ENCODE measurements around the gene DHRS9. TPM values are rescaled to one million over a fixed set of nuclear protein-coding genes. Genes with fewer than 3 reads are reported as not detected.

Gene DHRS9
- total and polyA plus RNA-seq, 2 of the 4 experiments (the other 2 are of a cell fraction) = not detected

DNA sequence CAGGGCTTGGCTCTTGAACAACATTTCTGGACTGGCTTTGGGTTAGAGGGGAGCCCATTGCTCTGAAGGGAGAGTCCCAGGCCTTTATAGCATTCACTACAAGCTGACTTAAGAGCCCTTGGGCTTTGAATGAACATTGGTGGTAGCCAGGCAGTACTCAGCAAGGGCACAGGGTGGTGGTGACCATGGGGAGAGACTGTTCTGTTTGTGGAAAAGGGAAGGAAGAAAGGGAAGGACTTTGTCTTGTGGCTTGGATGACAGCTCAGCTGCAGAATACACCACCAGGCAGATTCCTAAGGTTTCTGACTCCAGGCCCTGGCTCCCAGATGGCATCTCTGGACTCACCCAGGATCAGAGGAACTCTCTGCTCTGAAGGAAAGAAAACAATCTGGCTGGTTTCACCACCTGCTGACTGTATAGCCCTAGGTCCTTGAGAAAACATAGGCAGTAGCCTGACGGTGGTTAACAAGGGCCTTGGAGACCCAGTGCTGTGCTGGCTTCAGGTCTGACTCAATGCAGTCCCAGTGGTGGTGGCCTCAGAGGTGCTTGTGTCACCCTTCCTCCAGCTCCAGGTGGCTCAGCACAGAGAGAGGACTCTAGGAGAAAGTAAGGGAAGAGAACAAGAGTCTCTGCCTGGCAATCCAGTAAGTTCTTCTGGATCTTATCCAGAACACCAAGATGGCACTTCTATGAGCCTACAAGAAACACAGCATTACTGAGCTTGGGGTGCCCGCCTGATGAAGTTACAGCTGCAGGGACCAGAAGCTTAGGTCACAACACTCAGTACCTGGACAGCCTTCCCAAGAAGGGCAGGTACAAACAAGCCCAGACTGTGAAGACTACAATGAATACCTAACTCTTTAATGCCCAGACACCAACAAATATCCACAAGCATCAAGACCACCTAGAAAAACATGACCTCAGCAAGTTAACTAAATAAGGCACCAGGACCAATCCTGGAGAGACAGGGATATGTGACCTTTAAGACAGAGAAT lies 21.8 kb upstream of the DHRS9 start:
- ChIA-PET POLR2A (ENCODE audit: unreplicated experiment) (no interaction called here), CTCF (no interaction called here)
- Histone ChIP-seq H3K56ac (ENCODE audit: extremely low read depth, insufficient read depth, low read length) (no peak overlapping the region), H2AK9ac (replicated peaks; ENCODE audit: low read depth, low read length, poor library complexity) (no peak overlapping the region), H3K18ac (ENCODE audit: low read depth, low read length) (no peak overlapping the region), H3K14ac (replicated peaks; ENCODE audit: low read depth, low read length) (no peak overlapping the region), H2BK15ac (ENCODE audit: low read depth, low read length) (no peak overlapping the region), H4K8ac (ENCODE audit: low read depth in 2 of 2, low read length in 2 of 2) (no peak overlapping the region), H3K9ac (ENCODE audit: low read depth, low read length) (no peak overlapping the region), H2AK5ac (ENCODE audit: low read depth, low read length) (no peak overlapping the region), H3K9me1 (ENCODE audit: insufficient read depth, low read length) (no peaks in the 10 kb centered on the region), H2BK5ac (ENCODE audit: low read depth, low read length, poor library complexity, severe bottlenecking) (no peak overlapping the region), H3K4me1 (ENCODE audit: control insufficient read depth, insufficient read depth, low read length) (no peaks in the 10 kb centered on the region), H4K91ac (ENCODE audit: insufficient read depth, low read depth, low read length) (no peak overlapping the region), H3K79me1 (ENCODE audit: low read depth in 1 of 2, low read length in 2 of 2) (no peaks in the 10 kb centered on the region), H3K27me3 (ENCODE audit: control insufficient read depth, insufficient read depth, low read length) (no peaks in the 10 kb centered on the region), H4K5ac (ENCODE audit: low read depth, low read length) (no peak overlapping the region), H3K4me2 (ENCODE audit: low read depth, low read length) (no peak overlapping the region), H3K36me3 (ENCODE audit: control insufficient read depth, insufficient read depth, low read length) (no peaks in the 10 kb centered on the region), H3K27ac (ENCODE audit: insufficient read depth, low read length) (no peak overlapping the region), H3K9me3 (ENCODE audit: control insufficient read depth, insufficient read depth, low read length) (peaks cover 7% of the 10 kb centered on the region; the same call in 1 of the 2 replicates), H3K4ac (ENCODE audit: low read depth, low read length) (no peak overlapping the region), H4K20me1 (ENCODE audit: insufficient read depth, low read length) (no peaks in the 10 kb centered on the region), H2BK20ac (ENCODE audit: low read depth, low read length) (no peak overlapping the region), H3K23ac (ENCODE audit: low read depth, low read length) (no peak overlapping the region), H3K4me3 (ENCODE audit: insufficient read depth, low read depth, low read length) (no peak overlapping the region), H2BK120ac (ENCODE audit: low read depth, low read length) (no peak overlapping the region), H2AFZ (replicated peaks; ENCODE audit: low read length, poor library complexity) (no peak overlapping the region)
- BruUV-seq (replicated peaks) = no TSS peak
- 40% methylated on average over 1 of the region's 2 CpGs; no CpG with 5 or more reads in 1 of the 2 experiments for WGBS, 2 experiments (ENCODE audit: extremely low coverage in 2 of 2, insufficient read length in 1 of 2)
- ATAC-seq (ENCODE audit: low read depth) (no peak), DNase-seq (no peak)
- in situ Hi-C loops (cut with MboI; ENCODE audit: low sequenced_read_pairs) = no loop called here
- intact Hi-C loops (cut with micrococcal nuclease) = no loop called here
- dilution Hi-C loops (cut with HindIII; ENCODE audit: low sequenced_read_pairs, unreplicated experiment) = no loop called here
- TF ChIP-seq NFE2L2 (IDR thresholded peaks at IDR 0.05; ENCODE audit: low read depth, low read length) (no peak), MAZ (IDR thresholded peaks at IDR 0.05; ENCODE audit: borderline replicate concordance, low read depth, low read length) (no peak), POLR2A (IDR thresholded peaks at IDR 0.05; ENCODE audit: low read depth, low read length) (no peak), CEBPB (IDR thresholded peaks at IDR 0.05; ENCODE audit: low read depth, low read length) (no peak), RCOR1 (IDR thresholded peaks at IDR 0.05; ENCODE audit: insufficient replicate concordance, low read length) (no peak), BHLHE40 (IDR thresholded peaks at IDR 0.05; ENCODE audit: low read depth, low read length) (no peak), MXI1 (IDR thresholded peaks at IDR 0.05; ENCODE audit: borderline replicate concordance, low read depth, low read length) (no peak), RFX5 (IDR thresholded peaks at IDR 0.05; ENCODE audit: low read depth, low read length) (no peak), RAD21 (IDR thresholded peaks at IDR 0.05; ENCODE audit: low read length) (no peak), FOS (IDR thresholded peaks at IDR 0.05; ENCODE audit: low read depth, low read length) (no peak), CHD1 (IDR thresholded peaks at IDR 0.05; ENCODE audit: low read depth, low read length) (no peak), MAFK (IDR thresholded peaks at IDR 0.05; ENCODE audit: low read depth, low read length) (no peak)
- TF ChIP-seq, protein P1, sequence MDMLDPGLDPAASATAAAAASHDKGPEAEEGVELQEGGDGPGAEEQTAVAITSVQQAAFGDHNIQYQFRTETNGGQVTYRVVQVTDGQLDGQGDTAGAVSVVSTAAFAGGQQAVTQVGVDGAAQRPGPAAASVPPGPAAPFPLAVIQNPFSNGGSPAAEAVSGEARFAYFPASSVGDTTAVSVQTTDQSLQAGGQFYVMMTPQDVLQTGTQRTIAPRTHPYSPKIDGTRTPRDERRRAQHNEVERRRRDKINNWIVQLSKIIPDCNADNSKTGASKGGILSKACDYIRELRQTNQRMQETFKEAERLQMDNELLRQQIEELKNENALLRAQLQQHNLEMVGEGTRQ (IDR thresholded peaks at IDR 0.05; ENCODE audit: low read depth, low read length) = no peak
- TF ChIP-seq, protein P2, sequence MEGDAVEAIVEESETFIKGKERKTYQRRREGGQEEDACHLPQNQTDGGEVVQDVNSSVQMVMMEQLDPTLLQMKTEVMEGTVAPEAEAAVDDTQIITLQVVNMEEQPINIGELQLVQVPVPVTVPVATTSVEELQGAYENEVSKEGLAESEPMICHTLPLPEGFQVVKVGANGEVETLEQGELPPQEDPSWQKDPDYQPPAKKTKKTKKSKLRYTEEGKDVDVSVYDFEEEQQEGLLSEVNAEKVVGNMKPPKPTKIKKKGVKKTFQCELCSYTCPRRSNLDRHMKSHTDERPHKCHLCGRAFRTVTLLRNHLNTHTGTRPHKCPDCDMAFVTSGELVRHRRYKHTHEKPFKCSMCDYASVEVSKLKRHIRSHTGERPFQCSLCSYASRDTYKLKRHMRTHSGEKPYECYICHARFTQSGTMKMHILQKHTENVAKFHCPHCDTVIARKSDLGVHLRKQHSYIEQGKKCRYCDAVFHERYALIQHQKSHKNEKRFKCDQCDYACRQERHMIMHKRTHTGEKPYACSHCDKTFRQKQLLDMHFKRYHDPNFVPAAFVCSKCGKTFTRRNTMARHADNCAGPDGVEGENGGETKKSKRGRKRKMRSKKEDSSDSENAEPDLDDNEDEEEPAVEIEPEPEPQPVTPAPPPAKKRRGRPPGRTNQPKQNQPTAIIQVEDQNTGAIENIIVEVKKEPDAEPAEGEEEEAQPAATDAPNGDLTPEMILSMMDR (conservative IDR thresholded peaks at IDR 0.05; ENCODE audit: low read depth, low read length) = no peak
- TF ChIP-seq, protein P3, sequence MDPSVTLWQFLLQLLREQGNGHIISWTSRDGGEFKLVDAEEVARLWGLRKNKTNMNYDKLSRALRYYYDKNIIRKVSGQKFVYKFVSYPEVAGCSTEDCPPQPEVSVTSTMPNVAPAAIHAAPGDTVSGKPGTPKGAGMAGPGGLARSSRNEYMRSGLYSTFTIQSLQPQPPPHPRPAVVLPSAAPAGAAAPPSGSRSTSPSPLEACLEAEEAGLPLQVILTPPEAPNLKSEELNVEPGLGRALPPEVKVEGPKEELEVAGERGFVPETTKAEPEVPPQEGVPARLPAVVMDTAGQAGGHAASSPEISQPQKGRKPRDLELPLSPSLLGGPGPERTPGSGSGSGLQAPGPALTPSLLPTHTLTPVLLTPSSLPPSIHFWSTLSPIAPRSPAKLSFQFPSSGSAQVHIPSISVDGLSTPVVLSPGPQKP (IDR thresholded peaks at IDR 0.05; ENCODE audit: borderline replicate concordance, low read depth, low read length) = no peak
